A549 (cell line): ENCODE results near the gene CCR3. TPM values are rescaled to one million over a fixed set of nuclear protein-coding genes. Genes with fewer than 3 reads are reported as not detected.

Experiments
- ATAC-seq, 2 experiments: fragments of 200-7000 bp in 1 of 2; fragments of >200 bp in 1 of 2; cut with Nextera tagmentation in 1 of 2; cut with Tn5 transposase in 1 of 2; 3 replicates each; pipeline versions ENCODE4 v1.8.0 to v1.9.1; 2018 to 2020; ENCODE audit warnings: mild to moderate bottlenecking in 1 of 2, moderate library complexity in 1 of 2
- CTCF ChIA-PET: fragments of 300-600 bp; sonication (Branson Sonifier 250); formaldehyde crosslinking; extraction: SDS; loops from one replicate; lab custom pipeline; 2021; ENCODE audit warnings: antibody characterized with exemption, inconsistent platforms; lab: Yijun Ruan, JAX
- POLR2A ChIA-PET: fragments of 350-600 bp; formaldehyde crosslinking; extraction: SDS; loops from one replicate; lab custom pipeline; 2021; ENCODE audit warnings: antibody characterized with exemption, inconsistent platforms; lab: Yijun Ruan, JAX
- DNase-seq, 2 experiments: peaks; one replicate each; pipeline versions ENCODE4 v3.0.0 to v3.0.0-alpha.2; 2011 to 2016; ENCODE audit warnings: low read depth in 1 of 2, low spot score in 1 of 2
- FAIRE-seq: peaks from 2 replicates; lab custom pipeline; 2011; peaks lifted over from hg19 to GRCh38; lab: Jason Lieb, UNC
- H3K27ac ChIP-seq, 2 experiments: fragments of >200 bp; sonication (Bioruptor Twin); formaldehyde crosslinking; 3 replicates each; pipeline ENCODE4 v1.5.1; 2016 to 2017
- H3K4me1 ChIP-seq: fragments of >200 bp; sonication (Bioruptor Twin); formaldehyde crosslinking; 3 replicates; pipeline ENCODE4 v1.6.1; 2016
- H3K4me2 ChIP-seq: fragments of >200 bp; sonication (Bioruptor Twin); formaldehyde crosslinking; 3 replicates; pipeline ENCODE4 v1.6.1; 2016
- H3K4me3 ChIP-seq: fragments of >200 bp; sonication (Bioruptor Twin); formaldehyde crosslinking; 3 replicates; pipeline ENCODE4 v1.5.1; 2016
- H3K9me3 ChIP-seq: fragments of >200 bp; sonication (Bioruptor Twin); formaldehyde crosslinking; 3 replicates; pipeline ENCODE4 v1.6.1; 2016
- CBX8 ChIP-seq: fragments of 200-600 bp; sonication (generic); IDR thresholded peaks from 2 replicates; pipeline ENCODE4 v1.6.1; 2016
- CEBPB ChIP-seq, 2 experiments: fragments of >200 bp in 1 of 2; sonication (Bioruptor Twin) in 1 of 2; formaldehyde crosslinking in 1 of 2; IDR thresholded peaks; 2 replicates each; pipeline ENCODE4 v1.6.1; 2012 to 2016
- EHF ChIP-seq: fragments of 250-450 bp; sonication (Bioruptor Pico); IDR thresholded peaks from 2 replicates; pipeline ENCODE4 v1.5.0; 2020; ENCODE audit warnings: mild to moderate bottlenecking
- ESRRA ChIP-seq: fragments of 150-350 bp; IDR thresholded peaks from 2 replicates; pipeline ENCODE4 v1.6.1; 2014; ENCODE audit warnings: mild to moderate bottlenecking, low read length, borderline replicate concordance
- FOSL2 ChIP-seq, 2 experiments: fragments of 450-650 bp in 1 of 2; fragments of >200 bp in 1 of 2; sonication (Bioruptor Twin) in 1 of 2; formaldehyde crosslinking; IDR thresholded peaks; 2 replicates each; pipeline versions ENCODE4 v1.5.0 to v1.6.1; 2016 to 2020; ENCODE audit warnings: mild to moderate bottlenecking in 1 of 2, moderate library complexity in 1 of 2
- FOXS1 ChIP-seq: fragments of 250-450 bp; sonication (Bioruptor Pico); IDR thresholded peaks from 2 replicates; pipeline ENCODE4 v1.5.0; 2020; ENCODE audit warnings: mild to moderate bottlenecking, moderate library complexity
- HDAC2 ChIP-seq: fragments of 200-600 bp; sonication (generic); IDR thresholded peaks from 2 replicates; pipeline ENCODE4 v1.6.1; 2016
- HEYL ChIP-seq: fragments of 250-450 bp; sonication (Bioruptor Pico); IDR thresholded peaks from 2 replicates; pipeline ENCODE4 v1.8.0; 2021; ENCODE audit warnings: mild to moderate bottlenecking, moderate library complexity
- HOXA7 ChIP-seq: fragments of 250-450 bp; sonication (Bioruptor Pico); IDR thresholded peaks from 2 replicates; pipeline ENCODE4 v1.5.0; 2020; ENCODE audit warnings: mild to moderate bottlenecking, moderate library complexity
- HOXB13 ChIP-seq: fragments of 250-450 bp; sonication (Bioruptor Pico); IDR thresholded peaks from 2 replicates; pipeline ENCODE4 v1.5.0; 2020; ENCODE audit warnings: low read depth, mild to moderate bottlenecking, moderate library complexity
- HOXB5 ChIP-seq: fragments of 250-450 bp; sonication (Bioruptor Pico); IDR thresholded peaks from 2 replicates; pipeline ENCODE4 v1.5.0; 2020; ENCODE audit warnings: mild to moderate bottlenecking, moderate library complexity
- KDM1A ChIP-seq: fragments of 200-600 bp; sonication (generic); IDR thresholded peaks from 2 replicates; pipeline ENCODE4 v1.6.1; 2016; ENCODE audit warnings: low read depth, mild to moderate bottlenecking
- MYC ChIP-seq: IDR thresholded peaks from 2 replicates; pipeline ENCODE4 v1.6.1; 2012; ENCODE audit warnings: mild to moderate bottlenecking, inconsistent platforms, low read length, improper control_type of control experiment, borderline replicate concordance
- NPAS2 ChIP-seq: fragments of 250-450 bp; sonication (Bioruptor Pico); IDR thresholded peaks from 2 replicates; pipeline ENCODE4 v1.8.0; 2022; ENCODE audit warnings: mild to moderate bottlenecking, moderate library complexity, borderline replicate concordance
- POLR2A ChIP-seq: IDR thresholded peaks from 2 replicates; pipeline ENCODE4 v1.6.1; 2012; ENCODE audit warnings: mild to moderate bottlenecking, low read length
- POLR2AphosphoS2 ChIP-seq: conservative IDR thresholded peaks from 2 replicates; pipeline ENCODE4 v1.6.1; 2012; ENCODE audit warnings: low read length, improper control_type of control experiment, inconsistent platforms
- RAD21 ChIP-seq, 2 experiments: fragments of >200 bp in 1 of 2; sonication (Bioruptor Twin) in 1 of 2; formaldehyde crosslinking in 1 of 2; IDR thresholded peaks in 1 of 2; conservative IDR thresholded peaks in 1 of 2; 2 replicates in 1 of 2; 3 replicates in 1 of 2; pipeline ENCODE4 v1.6.1; 2012 to 2018; ENCODE audit warnings: inconsistent platforms in 1 of 2
- RARB ChIP-seq: fragments of 250-450 bp; sonication (Bioruptor Pico); IDR thresholded peaks from 2 replicates; pipeline ENCODE4 v1.8.0; 2021; ENCODE audit warnings: mild to moderate bottlenecking, moderate library complexity
- TFCP2L1 ChIP-seq: fragments of 250-450 bp; sonication (Bioruptor Pico); IDR thresholded peaks from 2 replicates; pipeline ENCODE4 v1.5.0; 2021; ENCODE audit warnings: mild to moderate bottlenecking
- TP53 ChIP-seq: fragments of 250-450 bp; sonication (Bioruptor Pico); IDR thresholded peaks from 2 replicates; pipeline ENCODE4 v1.5.0; 2021; ENCODE audit warnings: mild to moderate bottlenecking, moderate library complexity
- ZFP36 ChIP-seq: fragments of 450-650 bp; IDR thresholded peaks from 2 replicates; pipeline ENCODE4 v1.6.1; 2014; ENCODE audit warnings: borderline replicate concordance; ENCODE audit not compliant: partially characterized antibody
- ZNF302 ChIP-seq: fragments of 250-450 bp; sonication (Bioruptor Pico); IDR thresholded peaks from 2 replicates; pipeline ENCODE4 v1.9.0; 2021; ENCODE audit warnings: inconsistent platforms, mild to moderate bottlenecking, moderate library complexity
- ZSCAN20 ChIP-seq: fragments of 250-450 bp; sonication (Bioruptor Pico); IDR thresholded peaks from 2 replicates; pipeline ENCODE4 v1.8.0; 2022; ENCODE audit warnings: mild to moderate bottlenecking, moderate library complexity
- WGBS: methylation state at CpG from one replicate; pipeline ENCODE4 v1.1.6; 2017; ENCODE audit errors: missing lambda C conversion rate; 5-methylcytosine and 5-hydroxymethylcytosine counted together
- polyA plus RNA-seq, 4 experiments: library from polyadenylated mRNA; depleted of rRNA in 3 of 4; stranded (reverse); fragments of >200 nt; fragmentation: RNase III in 1 of 4; extraction: RNeasy Plus Mini Kit Qiagen cat#74134 plus additional on column Dnase treatment in 1 of 4; gene quantifications; 2 replicates in 3 of 4; 3 replicates in 1 of 4; pipeline ENCODE4 v1.2.3, GENCODE V29; 2011 to 2017
- TF ChIP-seq, protein P1 (sequence below): fragments of 450-650 bp; IDR thresholded peaks from 2 replicates; pipeline ENCODE4 v1.6.1; 2014; ENCODE audit warnings: antibody characterized with exemption
- TF ChIP-seq, protein P2 (sequence below): fragments of 250-450 bp; sonication (Bioruptor Pico); IDR thresholded peaks from 2 replicates; pipeline ENCODE4 v1.5.0; 2021; ENCODE audit warnings: mild to moderate bottlenecking, moderate library complexity, borderline replicate concordance
- TF ChIP-seq, protein P3 (sequence below): fragments of 250-450 bp; sonication (Bioruptor Pico); IDR thresholded peaks from 2 replicates; pipeline ENCODE4 v1.5.0; 2020; ENCODE audit warnings: low read depth, mild to moderate bottlenecking, moderate library complexity
- TF ChIP-seq, protein P4 (sequence below): IDR thresholded peaks from 2 replicates; pipeline ENCODE4 v1.6.1; 2012; ENCODE audit warnings: low read depth, borderline replicate concordance
- TF ChIP-seq, protein P5 (sequence below): fragments of >200 bp; sonication (Bioruptor Twin); formaldehyde crosslinking; IDR thresholded peaks from 3 replicates; pipeline ENCODE4 v1.5.1; 2016
- TF ChIP-seq, protein P6 (sequence below): IDR thresholded peaks from 2 replicates; pipeline ENCODE4 v1.6.1; 2012

The CCR3 gene
- polyA plus RNA-seq, 2 of the 4 experiments (the other 2 are of a cell fraction) = not detected

DNA sequence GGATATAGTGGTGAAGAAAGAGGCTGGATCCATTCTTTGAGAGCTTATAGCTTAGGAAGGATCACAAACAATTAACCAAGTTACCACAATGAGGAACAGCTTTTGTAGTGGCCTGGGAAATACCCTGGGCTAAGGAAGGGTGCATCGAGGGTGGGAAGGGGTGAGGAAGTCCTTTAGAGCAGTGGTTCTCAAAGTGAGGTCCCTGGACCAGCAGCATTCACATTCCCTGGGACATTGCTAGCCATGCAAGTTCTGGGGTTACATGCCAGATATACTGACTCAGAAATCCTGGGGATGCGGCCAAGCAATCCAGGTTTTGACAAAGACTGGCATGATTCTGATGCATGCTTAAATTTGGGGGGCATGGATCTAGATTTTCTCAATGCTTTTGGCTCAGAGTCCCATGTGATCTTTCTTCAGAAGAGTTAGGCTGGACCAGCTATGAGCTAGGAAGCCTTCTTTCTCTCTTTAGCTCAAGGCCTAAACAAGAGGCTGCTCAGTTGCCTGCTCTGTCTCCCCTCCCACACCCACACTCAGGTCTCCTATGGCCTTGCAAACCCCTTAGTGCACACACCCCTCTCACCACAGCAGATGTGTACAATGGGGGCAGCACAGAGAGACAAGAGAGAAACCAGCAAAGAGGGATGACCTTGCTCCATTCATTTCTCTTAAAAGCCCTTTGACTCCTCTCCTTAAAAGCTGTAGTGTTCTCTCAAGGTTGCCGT, 32.4 kb upstream of the CCR3 start:
- TF ChIP-seq POLR2A = no peak
- no peak for TF ChIP-seq ZFP36
- TF ChIP-seq, protein P1, sequence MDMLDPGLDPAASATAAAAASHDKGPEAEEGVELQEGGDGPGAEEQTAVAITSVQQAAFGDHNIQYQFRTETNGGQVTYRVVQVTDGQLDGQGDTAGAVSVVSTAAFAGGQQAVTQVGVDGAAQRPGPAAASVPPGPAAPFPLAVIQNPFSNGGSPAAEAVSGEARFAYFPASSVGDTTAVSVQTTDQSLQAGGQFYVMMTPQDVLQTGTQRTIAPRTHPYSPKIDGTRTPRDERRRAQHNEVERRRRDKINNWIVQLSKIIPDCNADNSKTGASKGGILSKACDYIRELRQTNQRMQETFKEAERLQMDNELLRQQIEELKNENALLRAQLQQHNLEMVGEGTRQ = no peak
- TF ChIP-seq FOSL2 (IDR thresholded peaks at IDR 0.05) = no peak
- no peak for TF ChIP-seq FOSL2 (CRISPR knock-in tag; IDR thresholded peaks at IDR 0.05)
- TF ChIP-seq, protein P2, sequence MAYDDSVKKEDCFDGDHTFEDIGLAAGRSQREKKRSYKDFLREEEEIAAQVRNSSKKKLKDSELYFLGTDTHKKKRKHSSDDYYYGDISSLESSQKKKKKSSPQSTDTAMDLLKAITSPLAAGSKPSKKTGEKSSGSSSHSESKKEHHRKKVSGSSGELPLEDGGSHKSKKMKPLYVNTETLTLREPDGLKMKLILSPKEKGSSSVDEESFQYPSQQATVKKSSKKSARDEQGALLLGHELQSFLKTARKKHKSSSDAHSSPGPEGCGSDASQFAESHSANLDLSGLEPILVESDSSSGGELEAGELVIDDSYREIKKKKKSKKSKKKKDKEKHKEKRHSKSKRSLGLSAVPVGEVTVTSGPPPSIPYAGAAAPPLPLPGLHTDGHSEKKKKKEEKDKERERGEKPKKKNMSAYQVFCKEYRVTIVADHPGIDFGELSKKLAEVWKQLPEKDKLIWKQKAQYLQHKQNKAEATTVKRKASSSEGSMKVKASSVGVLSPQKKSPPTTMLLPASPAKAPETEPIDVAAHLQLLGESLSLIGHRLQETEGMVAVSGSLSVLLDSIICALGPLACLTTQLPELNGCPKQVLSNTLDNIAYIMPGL (CRISPR knock-in tag) = no peak
- TF ChIP-seq TP53 (CRISPR knock-in tag) = no peak
- no peak for TF ChIP-seq TFCP2L1 (CRISPR knock-in tag)
- TF ChIP-seq RARB (CRISPR knock-in tag) = no peak
- no peak for TF ChIP-seq HEYL (CRISPR knock-in tag)
- TF ChIP-seq NPAS2 (CRISPR knock-in tag) = no peak
- TF ChIP-seq CEBPB (IDR thresholded peaks at IDR 0.05) = no peak
- no peak for TF ChIP-seq FOXS1 (CRISPR knock-in tag)
- TF ChIP-seq, protein P3, sequence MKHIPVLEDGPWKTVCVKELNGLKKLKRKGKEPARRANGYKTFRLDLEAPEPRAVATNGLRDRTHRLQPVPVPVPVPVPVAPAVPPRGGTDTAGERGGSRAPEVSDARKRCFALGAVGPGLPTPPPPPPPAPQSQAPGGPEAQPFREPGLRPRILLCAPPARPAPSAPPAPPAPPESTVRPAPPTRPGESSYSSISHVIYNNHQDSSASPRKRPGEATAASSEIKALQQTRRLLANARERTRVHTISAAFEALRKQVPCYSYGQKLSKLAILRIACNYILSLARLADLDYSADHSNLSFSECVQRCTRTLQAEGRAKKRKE (CRISPR knock-in tag) = no peak
- TF ChIP-seq, protein P4, sequence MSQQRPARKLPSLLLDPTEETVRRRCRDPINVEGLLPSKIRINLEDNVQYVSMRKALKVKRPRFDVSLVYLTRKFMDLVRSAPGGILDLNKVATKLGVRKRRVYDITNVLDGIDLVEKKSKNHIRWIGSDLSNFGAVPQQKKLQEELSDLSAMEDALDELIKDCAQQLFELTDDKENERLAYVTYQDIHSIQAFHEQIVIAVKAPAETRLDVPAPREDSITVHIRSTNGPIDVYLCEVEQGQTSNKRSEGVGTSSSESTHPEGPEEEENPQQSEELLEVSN = no peak
- no peak for TF ChIP-seq HOXA7 (CRISPR knock-in tag)
- no peak for TF ChIP-seq ZNF302 (CRISPR knock-in tag)
- no peak for TF ChIP-seq POLR2AphosphoS2
- no peak for TF ChIP-seq RAD21 (conservative IDR thresholded peaks at IDR 0.05 in 1 of 2, IDR thresholded peaks at IDR 0.05 in 1 of 2)
- no peak overlapping the region for H3K4me3 ChIP-seq
- WGBS = 33% methylated on average over 2 of the region's 3 CpGs
- no peak for DNase-seq
- no peaks in the 10 kb centered on the region for H3K9me3 ChIP-seq
- ChIA-PET POLR2A (no interaction called here), CTCF (interaction anchor here (0.9 to 1.2 kb wide), 2 partner anchors 9 to 163 kb away, joined by 3 read pairs; no protein-coding TSS in a partner anchor)
- ATAC-seq = no peak
- H3K4me2 ChIP-seq = no peak overlapping the region
- H3K27ac ChIP-seq = no peak overlapping the region
- FAIRE-seq = no peak
- no peaks in the 10 kb centered on the region for H3K4me1 ChIP-seq

DNA sequence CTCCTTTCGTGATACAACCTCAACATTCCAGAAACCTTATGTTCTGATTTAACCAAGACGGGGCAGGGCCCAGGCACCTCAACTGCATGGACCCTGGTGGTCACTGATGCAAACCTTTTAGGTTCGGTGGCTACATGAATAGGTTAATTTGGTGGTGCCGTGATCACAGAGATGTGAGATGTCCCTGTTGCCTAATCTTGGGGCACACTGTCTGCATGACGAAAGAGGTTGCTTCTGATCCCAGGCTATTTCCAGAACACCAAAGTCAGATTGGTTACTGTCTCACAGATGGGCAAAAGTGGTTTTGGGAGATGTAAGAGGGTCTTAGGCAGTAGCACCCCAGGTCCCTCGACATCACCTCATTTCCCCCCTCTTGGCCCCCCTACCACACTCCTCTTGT, 30.2 kb upstream of the CCR3 start:
- no peak overlapping the region for H3K27ac ChIP-seq
- ATAC-seq (no peak), DNase-seq (no peak), FAIRE-seq (no peak)
- WGBS = 20% methylated on average over 4 of the region's 6 CpGs
- POLR2A ChIA-PET = no interaction called here
- H3K4me1 ChIP-seq = no peaks in the 10 kb centered on the region
- no peak overlapping the region for H3K4me2 ChIP-seq
- CTCF ChIA-PET = no interaction called here
- TF ChIP-seq CBX8 (no peak), ZSCAN20 (CRISPR knock-in tag) (no peak), HOXB13 (CRISPR knock-in tag) (no peak), HDAC2 (no peak), MYC (no peak), ESRRA (no peak), TFCP2L1 (CRISPR knock-in tag) (no peak), FOXS1 (CRISPR knock-in tag) (no peak), KDM1A (no peak), HOXB5 (CRISPR knock-in tag) (no peak), NPAS2 (CRISPR knock-in tag) (no peak), EHF (no peak)
- TF ChIP-seq, protein P5, sequence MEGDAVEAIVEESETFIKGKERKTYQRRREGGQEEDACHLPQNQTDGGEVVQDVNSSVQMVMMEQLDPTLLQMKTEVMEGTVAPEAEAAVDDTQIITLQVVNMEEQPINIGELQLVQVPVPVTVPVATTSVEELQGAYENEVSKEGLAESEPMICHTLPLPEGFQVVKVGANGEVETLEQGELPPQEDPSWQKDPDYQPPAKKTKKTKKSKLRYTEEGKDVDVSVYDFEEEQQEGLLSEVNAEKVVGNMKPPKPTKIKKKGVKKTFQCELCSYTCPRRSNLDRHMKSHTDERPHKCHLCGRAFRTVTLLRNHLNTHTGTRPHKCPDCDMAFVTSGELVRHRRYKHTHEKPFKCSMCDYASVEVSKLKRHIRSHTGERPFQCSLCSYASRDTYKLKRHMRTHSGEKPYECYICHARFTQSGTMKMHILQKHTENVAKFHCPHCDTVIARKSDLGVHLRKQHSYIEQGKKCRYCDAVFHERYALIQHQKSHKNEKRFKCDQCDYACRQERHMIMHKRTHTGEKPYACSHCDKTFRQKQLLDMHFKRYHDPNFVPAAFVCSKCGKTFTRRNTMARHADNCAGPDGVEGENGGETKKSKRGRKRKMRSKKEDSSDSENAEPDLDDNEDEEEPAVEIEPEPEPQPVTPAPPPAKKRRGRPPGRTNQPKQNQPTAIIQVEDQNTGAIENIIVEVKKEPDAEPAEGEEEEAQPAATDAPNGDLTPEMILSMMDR = no peak
- TF ChIP-seq, protein P1 = no peak
- TF ChIP-seq, protein P6, sequence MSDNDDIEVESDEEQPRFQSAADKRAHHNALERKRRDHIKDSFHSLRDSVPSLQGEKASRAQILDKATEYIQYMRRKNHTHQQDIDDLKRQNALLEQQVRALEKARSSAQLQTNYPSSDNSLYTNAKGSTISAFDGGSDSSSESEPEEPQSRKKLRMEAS = no peak
- TF ChIP-seq, all 56 proteins: peak for 0
- H3K9me3 ChIP-seq = no peaks in the 10 kb centered on the region
- no peak overlapping the region for H3K4me3 ChIP-seq
